Nucleus accumbens (tissue), 56 donors: Measurements from ENCODE around the gene OTOG.

Experiments
- DNase-seq, 56 donors: peaks; one replicate each; lab custom pipeline; 2025; lab: John Stamatoyannopoulos, UW

The OTOG gene

GRCh38 chr11:17645190-17645970, 98.3 kb downstream of the OTOG start:
- DNase-seq: no peak

- no peak for DNase-seq
Observed at GRCh38 chr11:17646451-17647145, 99.5 kb downstream of the OTOG start.

GRCh38 chr11:17648528-17648927, 101.5 kb downstream of the OTOG start:
- DNase-seq: no peak

GRCh38 chr11:17649261-17649660, 102.2 kb downstream of the OTOG start:
- no peak for DNase-seq

GRCh38 chr11:17649696-17650095, 102.6 kb downstream of the OTOG start:
- no peak for DNase-seq

GRCh38 chr11:17650127-17650911, 103.3 kb downstream of the OTOG start:
- DNase-seq: no peak

- DNase-seq: no peak
Observed at GRCh38 chr11:17651061-17651460, 104.0 kb downstream of the OTOG start.

GRCh38 chr11:17651681-17652080, 104.6 kb downstream of the OTOG start:
- DNase-seq: no peak

GRCh38 chr11:17652556-17652955, 105.5 kb downstream of the OTOG start:
- DNase-seq: no peak

GRCh38 chr11:17653611-17654010, 106.6 kb downstream of the OTOG start:
- no peak for DNase-seq

GRCh38 chr11:17655682-17656081, 108.6 kb downstream of the OTOG start:
- DNase-seq: no peak

- DNase-seq: no peak
Observed at GRCh38 chr11:17658211-17658610, 111.2 kb downstream of the OTOG start.

GRCh38 chr11:17668166-17668565, 121.1 kb downstream of the OTOG start:
- no peak for DNase-seq

- no peak for DNase-seq
Observed at GRCh38 chr11:17672469-17672868, 125.4 kb downstream of the OTOG start.

GRCh38 chr11:17673951-17674350, 126.9 kb downstream of the OTOG start:
- DNase-seq: no peak

- no peak for DNase-seq
Observed at GRCh38 chr11:17682848-17683247, 135.8 kb downstream of the OTOG start.

- no peak for DNase-seq
Observed at GRCh38 chr11:17683377-17684161, 136.5 kb downstream of the OTOG start.

- no peak for DNase-seq
Observed at GRCh38 chr11:17684550-17684949, 137.5 kb downstream of the OTOG start.

- no peak for DNase-seq
Observed at GRCh38 chr11:17686231-17686980, 139.3 kb downstream of the OTOG start.
